H54 (cell line): ENCODE results near the gene WDR82.

Experiments
- DNase-seq: peaks from one replicate; pipeline ENCODE4 v3.0.0; 2011; ENCODE audit warnings: low spot score, mixed read lengths; ENCODE audit not compliant: insufficient read length
- FAIRE-seq: peaks from 3 replicates; lab custom pipeline; 2011; peaks lifted over from hg19 to GRCh38; lab: Jason Lieb, UNC
- POLR2A ChIP-seq: IDR thresholded peaks from 2 replicates; pipeline ENCODE4 v1.6.1; 2011; ENCODE audit warnings: low read depth, mild to moderate bottlenecking, low read length

The WDR82 gene, protein sequence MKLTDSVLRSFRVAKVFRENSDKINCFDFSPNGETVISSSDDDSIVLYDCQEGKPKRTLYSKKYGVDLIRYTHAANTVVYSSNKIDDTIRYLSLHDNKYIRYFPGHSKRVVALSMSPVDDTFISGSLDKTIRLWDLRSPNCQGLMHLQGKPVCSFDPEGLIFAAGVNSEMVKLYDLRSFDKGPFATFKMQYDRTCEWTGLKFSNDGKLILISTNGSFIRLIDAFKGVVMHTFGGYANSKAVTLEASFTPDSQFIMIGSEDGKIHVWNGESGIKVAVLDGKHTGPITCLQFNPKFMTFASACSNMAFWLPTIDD

DNA sequence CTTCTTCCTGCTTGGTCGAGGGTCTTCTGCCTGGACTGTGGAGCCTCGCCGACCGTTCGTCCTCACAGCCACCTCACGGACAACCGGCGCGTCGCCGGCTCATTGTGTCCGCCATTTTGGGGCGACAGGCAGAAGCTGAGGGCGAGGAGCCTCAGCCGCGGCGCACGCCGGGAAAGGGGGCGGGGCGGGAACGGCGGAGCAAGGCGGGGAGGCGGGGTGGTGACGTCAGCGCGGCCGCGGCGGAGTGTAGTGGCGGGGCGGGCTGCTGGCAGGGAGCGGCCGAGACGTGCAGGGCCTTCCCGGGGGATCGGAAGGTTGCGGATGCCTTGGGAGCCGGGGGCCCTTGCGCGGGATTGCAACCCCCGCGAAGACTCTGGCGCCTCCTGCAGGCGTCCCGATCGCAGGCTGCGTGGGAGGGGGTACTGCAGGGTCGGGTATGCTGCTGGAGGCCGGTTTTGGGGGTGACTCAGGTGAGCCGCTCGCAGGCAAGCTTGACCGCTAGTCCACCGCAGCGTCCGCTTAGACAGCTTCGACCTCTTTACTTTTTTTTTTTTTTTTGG is at the start of gene WDR82:
WDR82 (minus strand) TSS at position 140 of the 560 bp plus-strand sequence. CDS start 288 bp downstream, outside the sequence.
- peak; percentile 91 for TF ChIP-seq POLR2A
- FAIRE-seq: no peak
- DNase-seq: peak; percentile 95

DNA sequence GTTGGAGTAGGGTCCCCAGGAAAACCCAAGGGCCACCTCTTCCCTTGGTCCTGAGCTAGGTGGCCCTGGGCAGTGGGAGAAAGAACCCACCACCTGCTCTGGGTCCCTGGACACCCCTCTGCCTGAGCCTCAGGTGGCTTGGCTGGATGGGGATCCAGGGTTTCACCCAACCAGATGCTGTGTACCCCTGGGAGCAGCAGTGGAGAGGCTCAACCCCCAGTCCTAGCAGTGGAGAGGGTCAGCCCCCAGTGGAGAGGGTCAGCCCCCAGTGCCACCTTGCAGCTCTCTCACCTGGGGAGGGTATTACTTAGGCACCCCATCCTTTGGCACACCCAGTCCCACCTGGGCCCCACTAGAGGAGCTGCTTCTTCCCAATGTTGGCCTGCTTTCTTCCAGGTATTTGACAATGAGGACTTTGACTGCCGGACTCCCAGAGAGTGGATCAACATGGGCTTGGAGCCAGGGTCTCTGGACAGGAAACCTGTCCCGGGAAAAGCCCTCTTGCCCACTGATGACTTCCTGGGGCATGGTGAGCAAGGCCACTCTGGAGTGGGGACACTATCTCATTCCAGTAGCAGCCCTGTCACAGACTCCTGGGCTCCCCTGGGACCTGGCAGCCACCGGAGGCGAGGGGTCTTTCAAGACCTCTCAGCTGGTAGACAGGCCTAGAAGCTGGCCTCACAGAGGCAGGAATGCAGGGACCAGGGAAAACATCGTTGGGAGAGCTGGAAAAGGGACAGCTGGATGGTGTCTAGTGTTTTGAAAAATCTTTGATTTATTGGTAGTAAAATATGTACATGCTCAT is 49.2 kb upstream of the WDR82 start:
- no peak for TF ChIP-seq POLR2A
- DNase-seq: no peak
- no peak for FAIRE-seq

DNA sequence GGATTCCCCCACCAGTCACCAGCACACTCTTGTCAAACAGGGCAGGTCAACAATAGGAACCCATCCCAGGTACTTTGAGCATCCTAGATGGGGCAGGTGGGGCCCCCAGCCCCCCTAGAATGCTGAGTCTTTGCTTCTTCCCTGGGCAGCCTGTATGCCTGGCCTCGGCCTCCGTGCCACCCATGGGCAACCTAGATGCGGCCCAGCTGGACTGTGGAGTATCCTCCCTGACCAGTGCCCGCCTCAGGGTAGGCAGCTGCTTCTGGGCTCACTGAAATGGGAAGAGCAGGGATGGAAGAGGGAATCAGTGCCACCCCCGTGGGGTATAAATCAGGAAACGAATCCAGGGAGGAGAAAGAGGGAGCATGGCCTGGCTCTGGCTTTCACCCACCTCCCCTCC is 48.5 kb upstream of the WDR82 start:
- TF ChIP-seq POLR2A: no peak
- DNase-seq: no peak
- FAIRE-seq: no peak

DNA sequence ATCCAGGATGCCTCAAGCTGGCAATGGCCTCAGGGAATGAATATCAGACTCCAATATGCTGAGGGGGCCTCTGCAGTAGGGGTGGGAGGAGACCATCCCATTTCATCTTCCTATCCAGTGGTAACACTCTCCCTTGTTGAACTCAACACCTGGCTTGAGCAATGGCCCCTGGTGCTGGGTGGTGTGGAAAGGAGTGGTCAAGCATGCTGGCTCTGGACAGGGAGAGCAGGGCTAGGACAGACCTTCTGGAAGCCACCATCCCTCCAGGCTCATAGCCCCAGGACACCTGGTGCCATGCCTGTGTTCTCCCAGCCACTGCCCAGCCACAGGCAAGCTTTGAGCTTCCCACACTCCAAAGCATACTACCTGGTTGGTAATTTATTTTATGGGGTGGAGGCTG is 47.2 kb upstream of the WDR82 start:
- FAIRE-seq (no peak), DNase-seq (no peak)
- no peak for TF ChIP-seq POLR2A

DNA sequence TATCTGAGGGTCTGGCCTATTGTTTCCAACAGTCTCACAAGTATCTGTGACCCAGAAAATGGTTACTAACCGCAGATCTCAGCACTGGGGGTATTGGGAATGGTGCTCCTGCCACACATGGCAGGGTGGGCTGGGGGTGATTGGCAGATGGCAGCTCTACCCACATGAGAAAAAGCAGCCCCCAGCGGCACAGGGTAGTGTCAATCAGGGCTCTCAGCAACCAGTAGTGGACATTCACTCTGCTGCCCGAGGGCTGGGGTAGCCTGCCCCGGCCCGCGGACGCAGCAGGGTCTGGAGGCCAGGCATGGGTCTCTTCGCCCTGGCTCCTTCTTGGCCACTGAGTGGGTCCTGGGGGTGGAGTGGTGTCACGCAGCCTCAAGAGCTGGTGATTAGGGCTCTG is 46.2 kb upstream of the WDR82 start:
- DNase-seq (no peak), FAIRE-seq (no peak)
- TF ChIP-seq POLR2A: no peak

DNA sequence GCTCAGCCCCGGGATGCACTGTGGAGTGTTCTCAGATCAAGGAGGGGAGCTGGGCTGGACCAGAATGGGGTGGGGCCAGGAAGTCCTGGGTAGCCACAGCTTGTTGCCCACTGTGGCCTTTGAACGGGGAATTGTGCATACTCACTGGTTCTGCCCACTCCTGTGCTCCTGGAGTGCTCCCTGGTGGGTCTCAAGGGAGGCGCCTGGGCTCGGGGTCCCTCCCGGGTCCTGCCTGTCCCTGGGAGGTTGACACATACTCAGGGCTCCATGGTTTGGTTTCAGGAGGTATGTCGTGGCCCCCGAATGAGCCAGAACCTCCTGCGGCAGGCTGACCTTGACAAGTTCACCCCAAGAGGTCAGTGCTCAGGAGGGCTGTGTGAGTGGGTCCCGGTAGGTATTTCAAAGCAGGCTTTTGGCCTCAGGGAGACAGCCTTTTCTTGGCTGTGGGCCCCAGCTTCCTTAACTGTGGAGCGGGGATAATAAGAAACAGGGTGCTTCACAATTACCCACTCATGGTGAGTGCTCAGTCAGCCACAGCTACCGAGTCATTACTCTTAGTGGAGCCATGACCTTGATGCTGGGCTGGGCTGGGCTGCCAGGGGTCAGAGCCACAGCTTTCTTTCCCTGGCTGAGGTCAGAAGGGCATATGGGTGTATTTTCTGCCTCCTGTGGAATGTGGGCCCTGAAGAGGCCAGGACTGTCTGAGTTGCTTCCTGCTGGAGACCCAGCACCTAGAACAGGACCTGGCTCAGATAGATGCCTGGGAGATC is 45.3 kb upstream of the WDR82 start:
- no peak for FAIRE-seq
- DNase-seq: no peak
- TF ChIP-seq POLR2A: no peak

DNA sequence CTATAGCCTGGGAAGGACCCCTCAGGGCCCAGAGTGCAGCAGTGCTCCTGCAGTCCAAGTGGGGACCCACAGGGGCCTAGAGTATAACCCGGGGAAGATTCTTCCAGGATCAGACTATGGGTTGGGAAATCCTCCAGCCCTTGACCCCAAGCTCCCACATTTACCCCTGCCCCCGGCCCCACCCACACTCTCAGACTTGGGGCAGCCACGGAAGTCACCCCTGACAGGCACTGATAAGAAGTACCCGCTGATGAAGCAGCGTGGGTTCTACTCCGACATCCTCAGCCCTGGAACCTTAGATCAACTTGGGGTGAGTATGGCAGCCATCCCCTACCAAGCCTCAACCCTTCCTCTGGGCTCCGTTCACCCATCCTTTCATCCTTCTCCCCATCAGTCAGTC is 44.0 kb upstream of the WDR82 start:
- DNase-seq: no peak
- TF ChIP-seq POLR2A: no peak
- no peak for FAIRE-seq

DNA sequence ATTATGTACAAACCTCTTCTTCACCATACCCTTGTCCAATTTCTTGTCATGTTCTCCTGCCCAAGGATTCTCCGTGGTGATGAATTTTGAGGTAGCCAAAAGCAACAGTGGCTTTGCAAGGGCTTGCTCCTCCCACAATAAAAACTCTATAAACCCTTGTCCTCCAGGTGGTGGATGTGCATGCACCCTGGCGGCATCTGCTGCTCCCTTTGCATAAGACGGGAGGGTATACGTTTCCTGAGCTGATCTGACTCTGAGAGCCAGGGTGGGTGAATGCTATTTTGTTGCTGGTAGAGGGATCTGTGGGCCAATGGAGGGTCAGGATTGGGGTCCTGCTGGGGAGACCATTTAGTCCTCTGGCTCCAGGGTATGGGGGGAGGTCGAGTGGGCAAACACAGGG is 43.0 kb upstream of the WDR82 start:
- DNase-seq: no peak
- TF ChIP-seq POLR2A: no peak
- no peak for FAIRE-seq

DNA sequence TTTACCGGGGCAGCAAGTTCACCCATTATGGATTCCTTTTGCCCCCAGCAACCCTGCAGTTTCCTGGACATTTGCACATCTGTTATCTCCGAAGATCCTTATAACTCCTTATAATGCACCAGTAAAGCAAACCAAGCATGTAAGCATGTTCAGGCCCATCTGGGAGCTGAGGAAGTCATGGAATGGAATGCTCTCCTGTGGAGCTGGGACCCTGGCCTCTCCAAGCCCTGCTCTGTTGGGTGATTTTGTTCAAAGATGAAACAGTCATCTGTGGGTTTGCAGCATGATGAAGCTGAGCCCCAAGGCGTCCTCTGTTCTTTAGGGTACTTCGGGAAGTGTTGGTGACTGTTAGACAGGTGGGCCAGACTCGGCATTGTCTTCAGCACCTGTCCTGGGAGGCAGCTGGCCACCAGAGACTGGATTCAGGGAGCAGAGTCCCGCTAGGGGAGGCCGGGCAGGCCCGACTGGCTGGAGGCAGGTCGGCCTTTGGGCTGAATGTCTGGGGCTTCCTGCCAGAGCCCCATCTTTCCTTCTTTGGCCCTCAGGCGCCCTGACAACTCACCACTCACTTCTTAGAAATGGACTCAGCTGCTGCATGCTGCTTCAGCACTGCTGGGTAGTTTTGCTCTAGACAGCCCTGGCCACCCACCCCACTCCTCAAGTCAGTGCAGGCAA is 41.6 kb upstream of the WDR82 start:
- no peak for TF ChIP-seq POLR2A
- FAIRE-seq (no peak), DNase-seq (no peak)

DNA sequence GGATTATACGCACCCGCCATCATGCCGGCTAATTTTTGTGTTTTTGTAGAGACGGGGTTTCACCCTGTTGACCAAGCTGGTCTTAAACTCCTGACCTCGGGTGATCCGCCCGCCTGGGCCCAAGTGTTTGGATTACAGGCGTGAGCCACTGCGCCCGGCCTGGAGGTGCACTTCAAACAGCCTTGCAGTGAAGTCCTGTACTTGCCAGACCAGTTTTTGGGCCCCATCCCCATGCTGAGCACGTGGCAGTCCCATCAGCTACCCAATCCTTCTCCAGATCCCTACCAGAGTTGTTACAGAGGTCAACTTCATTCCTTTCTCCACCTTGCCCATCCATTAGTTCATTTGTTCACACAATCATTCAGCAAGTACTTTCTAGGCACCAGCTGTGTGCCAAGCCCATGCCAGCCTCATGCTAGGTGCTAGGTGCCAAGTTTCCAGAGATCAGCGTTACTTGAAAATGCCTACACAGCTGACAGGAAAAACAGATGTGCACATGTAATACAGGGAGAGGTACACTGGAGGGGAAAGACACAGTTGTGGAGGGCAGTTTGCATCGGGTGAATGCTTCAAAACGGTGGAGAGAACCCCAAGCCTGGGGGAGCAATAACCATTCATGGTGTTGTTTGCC is 39.9 kb upstream of the WDR82 start:
- FAIRE-seq: no peak
- no peak for TF ChIP-seq POLR2A
- no peak for DNase-seq

DNA sequence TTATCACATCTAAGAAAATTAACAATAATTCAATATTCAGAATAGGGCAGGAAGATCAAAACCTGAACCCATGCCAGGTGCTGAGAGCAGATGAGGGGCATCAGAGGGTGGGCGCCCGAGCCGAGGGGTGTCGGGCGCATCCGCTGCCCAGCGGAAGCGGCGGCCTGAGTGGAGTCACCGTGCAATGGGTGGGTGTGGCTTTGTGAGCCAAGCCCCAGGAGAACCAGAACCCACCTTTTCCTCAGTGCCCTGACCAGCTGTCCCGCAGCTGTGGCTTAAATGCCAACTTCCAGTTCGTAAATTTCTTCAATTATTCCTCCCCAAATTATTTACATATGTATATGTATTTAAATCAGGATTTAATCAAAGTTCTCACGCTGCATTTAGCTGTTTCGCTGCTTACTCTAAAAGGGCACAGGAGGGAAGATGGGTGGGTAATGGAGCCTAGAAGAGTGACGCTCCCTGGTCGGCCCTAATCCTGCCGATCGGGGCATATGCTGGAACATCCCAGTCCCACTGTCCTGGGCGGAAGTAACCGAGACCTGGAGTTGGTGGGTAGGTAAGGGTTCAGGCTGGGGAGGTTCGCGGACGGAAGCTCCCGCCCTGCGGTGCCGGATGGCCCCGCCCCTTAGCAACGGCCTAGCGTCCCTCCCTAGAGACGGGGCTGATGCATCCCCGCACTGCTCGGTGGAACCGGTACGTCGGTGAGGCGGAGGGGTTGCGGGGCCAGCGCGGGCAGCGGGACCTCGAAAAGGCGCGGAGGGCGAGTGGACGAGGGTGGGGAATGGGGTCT is 39.0 kb upstream of the WDR82 start:
- TF ChIP-seq POLR2A: no peak
- FAIRE-seq (no peak), DNase-seq (no peak)
